IgD-negative memory B cell (primary cell): ENCODE measurements around the gene NIBAN1. TPM values are rescaled to one million over a fixed set of nuclear protein-coding genes. Genes with fewer than 3 reads are reported as not detected.
"Not testable (repeated sequence)": the region's sequence is repeated elsewhere in the genome, so short reads cannot be mapped to it uniquely, and the experiment has no call there.

Source experiments
- H3K27ac Mint-ChIP-seq, 3 donors: one replicate each; pipeline ENCODE4 v1.8.0; 2020 to 2022; ENCODE audit warnings: mild to moderate bottlenecking in 3 of 3, mixed read lengths in 3 of 3, moderate library complexity in 1 of 3
- H3K27me3 Mint-ChIP-seq: one replicate; pipeline ENCODE4 v1.8.0; 2021; ENCODE audit warnings: mixed read lengths
- H3K36me3 Mint-ChIP-seq: one replicate; pipeline ENCODE4 v1.8.0; 2020; ENCODE audit warnings: mild to moderate bottlenecking, mixed read lengths
- H3K4me1 Mint-ChIP-seq, 3 donors: one replicate each; pipeline ENCODE4 v1.8.0; 2020 to 2022; ENCODE audit warnings: mixed read lengths in 3 of 3, mild to moderate bottlenecking in 1 of 3
- H3K4me3 Mint-ChIP-seq, 4 donors: one replicate each; pipeline ENCODE4 v1.8.0; 2020 to 2022; ENCODE audit warnings: mild to moderate bottlenecking in 4 of 4, mixed read lengths in 4 of 4, moderate library complexity in 3 of 4
- H3K9me3 Mint-ChIP-seq, 3 donors: one replicate each; pipeline ENCODE4 v1.8.0; 2020 to 2021; ENCODE audit warnings: mixed read lengths in 3 of 3, mild to moderate bottlenecking in 1 of 3
- polyA plus RNA-seq: library from polyadenylated mRNA; unstranded; fragments of 300-500 nt; fragmentation: Illumina TruSeq; gene quantifications from one replicate; pipeline ENCODE4 v1.2.3, GENCODE V29; 2021

The NIBAN1 gene
- polyA plus RNA-seq, 1 donor from 2014 or later, result 8.7 TPM

- peaks cover 0 to 7% (median 6%) of the 10 kb centered on the region in 3 donors for H3K4me1 Mint-ChIP-seq
- no peak overlapping the region for H3K4me3 Mint-ChIP-seq
- H3K9me3 Mint-ChIP-seq, result no peaks in the 10 kb centered on the region
- no peak overlapping the region for H3K27ac Mint-ChIP-seq
- no peaks in the 10 kb centered on the region for H3K27me3 Mint-ChIP-seq
- peaks cover 6% of the 10 kb centered on the region for H3K36me3 Mint-ChIP-seq
These were observed 14.7 kb downstream of the NIBAN1 start for GRCh38 chr1:184959626-184960025.

GRCh38 chr1:184958554-184959353, 15.6 kb downstream of the NIBAN1 start:
- H3K9me3 Mint-ChIP-seq, result no peaks in the 10 kb centered on the region
- peaks cover 3 to 9% (median 7%) of the 10 kb centered on the region in 3 donors for H3K4me1 Mint-ChIP-seq
- peaks cover 4% of the 10 kb centered on the region for H3K36me3 Mint-ChIP-seq
- H3K27me3 Mint-ChIP-seq, result no peaks in the 10 kb centered on the region
- no peak overlapping the region for H3K4me3 Mint-ChIP-seq
- H3K27ac Mint-ChIP-seq, result no peak overlapping the region

GRCh38 chr1:184957901-184958300, 16.4 kb downstream of the NIBAN1 start:
- not testable (repeated sequence) for H3K9me3 Mint-ChIP-seq, H3K4me3 Mint-ChIP-seq, H3K27ac Mint-ChIP-seq, H3K27me3 Mint-ChIP-seq, H3K36me3 Mint-ChIP-seq
- peaks cover 3 to 12% (median 9%) of the 10 kb centered on the region in 3 donors for H3K4me1 Mint-ChIP-seq

GRCh38 chr1:184956999-184957700, 17.2 kb downstream of the NIBAN1 start:
- H3K4me1 Mint-ChIP-seq, result peaks cover 3 to 12% (median 9%) of the 10 kb centered on the region in 3 donors
- peaks cover 2% of the 10 kb centered on the region for H3K36me3 Mint-ChIP-seq
- no peak overlapping the region for H3K27ac Mint-ChIP-seq
- H3K9me3 Mint-ChIP-seq, result no peaks in the 10 kb centered on the region
- H3K27me3 Mint-ChIP-seq, result no peaks in the 10 kb centered on the region
- no peak overlapping the region for H3K4me3 Mint-ChIP-seq

- peak overlapping the region in 2 of 4 donors; percentile 19 to 50 for H3K4me3 Mint-ChIP-seq
These were observed 19.9 kb downstream of the NIBAN1 start for GRCh38 chr1:184954232-184954995.

GRCh38 chr1:184953600-184954219, 20.6 kb downstream of the NIBAN1 start:
- peaks cover 3 to 12% (median 9%) of the 10 kb centered on the region in 3 donors for H3K4me1 Mint-ChIP-seq
- H3K27ac Mint-ChIP-seq, result no peak overlapping the region
- H3K36me3 Mint-ChIP-seq, result peaks cover 2% of the 10 kb centered on the region
- no peaks in the 10 kb centered on the region for H3K9me3 Mint-ChIP-seq
- H3K4me3 Mint-ChIP-seq, result peak overlapping the region in 2 of 4 donors; percentile 19 to 50
- no peaks in the 10 kb centered on the region for H3K27me3 Mint-ChIP-seq

More at GRCh38 chr1:184954232-184954995, 19.9 kb downstream of the NIBAN1 start:
- Mint-ChIP-seq H3K4me1 (peaks cover 3 to 12% (median 9%) of the 10 kb centered on the region in 3 donors), H3K36me3 (peaks cover 2% of the 10 kb centered on the region), H3K27me3 (no peaks in the 10 kb centered on the region), H3K27ac (no peak overlapping the region), H3K9me3 (no peaks in the 10 kb centered on the region)

- Mint-ChIP-seq H3K4me3 (no peak overlapping the region), H3K9me3 (no peaks in the 10 kb centered on the region)
These were observed 21.9 kb downstream of the NIBAN1 start for GRCh38 chr1:184952428-184952827.

GRCh38 chr1:184951788-184952187, 22.5 kb downstream of the NIBAN1 start:
- peaks cover 5 to 13% (median 12%) of the 10 kb centered on the region in 3 donors for H3K4me1 Mint-ChIP-seq
- no peak overlapping the region for H3K4me3 Mint-ChIP-seq
- H3K27ac Mint-ChIP-seq, result no peak overlapping the region
- no peaks in the 10 kb centered on the region for H3K9me3 Mint-ChIP-seq
- peaks cover 2% of the 10 kb centered on the region for H3K36me3 Mint-ChIP-seq
- H3K27me3 Mint-ChIP-seq, result no peaks in the 10 kb centered on the region

More at GRCh38 chr1:184952428-184952827, 21.9 kb downstream of the NIBAN1 start:
- H3K4me1 Mint-ChIP-seq, result peaks cover 5 to 12% (median 9%) of the 10 kb centered on the region in 3 donors
- H3K27ac Mint-ChIP-seq, result no peak overlapping the region
- H3K36me3 Mint-ChIP-seq, result peaks cover 2% of the 10 kb centered on the region
- no peaks in the 10 kb centered on the region for H3K27me3 Mint-ChIP-seq

GRCh38 chr1:184950906-184951305, 23.4 kb downstream of the NIBAN1 start:
- Mint-ChIP-seq H3K4me1 (peaks cover 10 to 18% (median 18%) of the 10 kb centered on the region in 3 donors), H3K27me3 (no peaks in the 10 kb centered on the region), H3K27ac (no peak overlapping the region), H3K9me3 (no peaks in the 10 kb centered on the region), H3K4me3 (no peak overlapping the region), H3K36me3 (peaks cover 2% of the 10 kb centered on the region)

GRCh38 chr1:184950227-184950626, 24.1 kb downstream of the NIBAN1 start:
- Mint-ChIP-seq H3K4me3 (no peak overlapping the region), H3K27ac (peak overlapping the region in 1 of 3 donors; percentile 1), H3K36me3 (peaks cover 1% of the 10 kb centered on the region), H3K27me3 (no peaks in the 10 kb centered on the region), H3K4me1 (peaks cover 12 to 23% (median 22%) of the 10 kb centered on the region in 3 donors), H3K9me3 (no peaks in the 10 kb centered on the region)

GRCh38 chr1:184947497-184948256, 26.6 kb downstream of the NIBAN1 start:
- H3K9me3 Mint-ChIP-seq, result no peaks in the 10 kb centered on the region
- H3K36me3 Mint-ChIP-seq, result no peaks in the 10 kb centered on the region

GRCh38 chr1:184945678-184946412, 28.5 kb downstream of the NIBAN1 start:
- H3K27ac Mint-ChIP-seq, result peak overlapping the region in 1 of 3 donors; percentile 1
- H3K27me3 Mint-ChIP-seq, result no peaks in the 10 kb centered on the region
- H3K36me3 Mint-ChIP-seq, result no peaks in the 10 kb centered on the region
- peaks cover 14 to 35% (median 19%) of the 10 kb centered on the region in 3 donors for H3K4me1 Mint-ChIP-seq
- no peaks in the 10 kb centered on the region for H3K9me3 Mint-ChIP-seq
- peak overlapping the region in 2 of 4 donors; percentile 50 to 52 for H3K4me3 Mint-ChIP-seq

More at GRCh38 chr1:184947497-184948256, 26.6 kb downstream of the NIBAN1 start:
- no peak overlapping the region for H3K27ac Mint-ChIP-seq
- no peak overlapping the region for H3K4me3 Mint-ChIP-seq
- H3K4me1 Mint-ChIP-seq, result peaks cover 11 to 25% (median 16%) of the 10 kb centered on the region in 3 donors
- H3K27me3 Mint-ChIP-seq, result no peaks in the 10 kb centered on the region

- H3K36me3 Mint-ChIP-seq, result no peaks in the 10 kb centered on the region
- H3K4me3 Mint-ChIP-seq, result no peak overlapping the region
- no peaks in the 10 kb centered on the region for H3K9me3 Mint-ChIP-seq
- H3K4me1 Mint-ChIP-seq, result peaks cover 14 to 42% (median 23%) of the 10 kb centered on the region in 3 donors
- no peaks in the 10 kb centered on the region for H3K27me3 Mint-ChIP-seq
- H3K27ac Mint-ChIP-seq, result no peak overlapping the region
These were observed 29.3 kb downstream of the NIBAN1 start for GRCh38 chr1:184945029-184945428.
